CD4-positive, alpha-beta memory T cell (primary cell): ENCODE results near the gene PRKG1. TPM values are rescaled to one million over a fixed set of nuclear protein-coding genes. Genes with fewer than 3 reads are reported as not detected.

Experiments
- CTCF ChIA-PET: fragments of 350-600 bp; sonication (Branson Sonifier 250); formaldehyde crosslinking; loops from one replicate; lab custom pipeline; 2021; ENCODE audit warnings: inconsistent platforms; ENCODE audit not compliant: partially characterized antibody; lab: Charles Lee
- POLR2A ChIA-PET: fragments of 350-600 bp; sonication (Branson Sonifier 250); formaldehyde crosslinking; loops from one replicate; lab custom pipeline; 2021; ENCODE audit not compliant: partially characterized antibody; lab: Charles Lee
- DNase-seq, 5 donors: peaks; one replicate each; pipeline versions ENCODE4 v3.0.0 to v3.0.0-alpha.2; 2020 to 2022; ENCODE audit warnings: mixed read lengths in 1 of 5
- H3K27ac ChIP-seq: one replicate; pipeline ENCODE4 v1.7.0; 2013; ENCODE audit warnings: low read depth, low read length
- H3K27me3 ChIP-seq: 2 replicates; pipeline ENCODE4 v1.7.0; 2013; ENCODE audit warnings: mild to moderate bottlenecking, low read length, moderate library complexity; ENCODE audit not compliant: insufficient read depth
- H3K36me3 ChIP-seq: 2 replicates; pipeline ENCODE4 v1.7.0; 2013; ENCODE audit warnings: mild to moderate bottlenecking, low read length, moderate library complexity; ENCODE audit not compliant: insufficient read depth
- H3K4me1 ChIP-seq: 2 replicates; pipeline ENCODE4 v1.7.0; 2013; ENCODE audit warnings: mild to moderate bottlenecking, low read length, moderate library complexity; ENCODE audit not compliant: insufficient read depth
- H3K4me3 ChIP-seq, 2 donors: one replicate each; pipeline ENCODE4 v1.7.0; 2013; ENCODE audit warnings: low read length in 2 of 2, mild to moderate bottlenecking in 1 of 2
- H3K9me3 ChIP-seq, 2 donors: one replicate each; pipeline ENCODE4 v1.7.0; 2013; ENCODE audit warnings: low read length in 2 of 2, control low read depth in 1 of 2; ENCODE audit not compliant: control insufficient read depth in 1 of 2
- H3K27ac Mint-ChIP-seq, 7 donors: one replicate each; pipeline ENCODE4 v1.8.0; 2020 to 2021; ENCODE audit warnings: mixed read lengths in 7 of 7, mild to moderate bottlenecking in 6 of 7, inconsistent platforms in 3 of 7, moderate library complexity in 3 of 7
- H3K27me3 Mint-ChIP-seq, 2 donors: one replicate each; pipeline ENCODE4 v1.8.0; 2020 to 2021; ENCODE audit warnings: mixed read lengths in 2 of 2
- H3K36me3 Mint-ChIP-seq, 2 donors: one replicate each; pipeline ENCODE4 v1.8.0; 2020 to 2021; ENCODE audit warnings: mixed read lengths in 2 of 2, inconsistent platforms in 1 of 2, mild to moderate bottlenecking in 1 of 2
- H3K4me1 Mint-ChIP-seq, 4 donors: one replicate each; pipeline ENCODE4 v1.8.0; 2020 to 2021; ENCODE audit warnings: mixed read lengths in 4 of 4, mild to moderate bottlenecking in 1 of 4
- H3K4me3 Mint-ChIP-seq, 8 donors: one replicate each; pipeline ENCODE4 v1.8.0; 2020 to 2021; ENCODE audit warnings: mixed read lengths in 8 of 8, mild to moderate bottlenecking in 7 of 8, moderate library complexity in 6 of 8, inconsistent platforms in 3 of 8
- H3K9me3 Mint-ChIP-seq, 8 donors: one replicate each; pipeline ENCODE4 v1.8.0; 2020 to 2021; ENCODE audit warnings: mixed read lengths in 8 of 8, mild to moderate bottlenecking in 5 of 8, inconsistent platforms in 3 of 8, moderate library complexity in 1 of 8
- intact Hi-C: fragments of 100-400 bp; cut with micrococcal nuclease; formaldehyde crosslinking; loops from one replicate; pipeline ENCODE4 v1.15.1; 2023
- polyA plus RNA-seq, 2 donors: library from polyadenylated mRNA; unstranded; fragments of 300-500 nt; fragmentation: Illumina TruSeq; gene quantifications; one replicate each; pipeline ENCODE4 v1.2.3, GENCODE V29; 2021
- total RNA-seq, 2 experiments: library from RNA; stranded (reverse); gene quantifications; one replicate each; pipeline ENCODE4 v1.2.3, GENCODE V29; 2021

Gene PRKG1
- total and polyA plus RNA-seq, 4 experiments from 2014 or later = 0.06 to 0.20 TPM; not detected in 2

DNA sequence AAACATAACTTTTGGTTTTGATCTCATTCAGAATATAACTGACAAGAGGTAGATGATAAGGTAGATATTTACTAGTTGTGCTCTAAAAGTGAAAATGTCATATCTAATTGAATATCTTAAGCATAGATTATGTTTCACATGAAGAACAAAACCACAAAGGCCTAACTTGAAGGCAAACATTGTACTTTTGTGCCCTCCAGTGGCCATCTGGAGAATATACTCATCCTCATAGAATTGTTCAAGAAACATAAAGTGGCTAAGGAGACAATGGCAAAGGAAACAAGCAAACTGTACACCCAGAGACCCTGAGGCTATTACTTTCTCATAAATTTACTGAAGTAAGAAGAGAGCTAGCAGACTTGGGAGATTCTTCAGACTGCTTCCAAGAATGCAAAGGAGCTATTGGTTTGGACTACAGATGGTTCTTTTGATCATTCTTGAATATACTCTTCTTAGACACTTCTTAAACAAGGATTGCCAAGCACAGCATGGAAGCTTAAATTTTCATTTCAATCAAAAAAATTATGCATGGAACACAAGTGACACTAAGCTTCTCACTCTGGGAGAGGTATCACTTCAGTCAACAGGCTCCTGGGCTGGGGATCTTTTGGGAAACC is 1141.6 kb downstream of the PRKG1 start:
- no peak overlapping the region for H3K4me3 ChIP-seq
- intact Hi-C loops = loop anchor here (1.0 to 10.0 kb wide), 3 partner anchors 251 to 1205 kb away; no protein-coding TSS in a partner anchor
- no peak overlapping the region for H3K27ac Mint-ChIP-seq
- no peaks in the 10 kb centered on the region for H3K36me3 Mint-ChIP-seq
- H3K9me3 Mint-ChIP-seq = no peaks in the 10 kb centered on the region
- no peak overlapping the region for H3K27ac ChIP-seq
- H3K9me3 ChIP-seq = no peaks in the 10 kb centered on the region
- H3K36me3 ChIP-seq = no peaks in the 10 kb centered on the region
- H3K4me3 Mint-ChIP-seq = no peak overlapping the region
- no peaks in the 10 kb centered on the region for H3K4me1 ChIP-seq
- DNase-seq = peak; percentile 30 to 50 (median 33)
- POLR2A ChIA-PET = no interaction called here
- no peaks in the 10 kb centered on the region for H3K27me3 ChIP-seq
- no peaks in the 10 kb centered on the region for H3K27me3 Mint-ChIP-seq
- CTCF ChIA-PET = interaction anchor here (0.8 to 2.5 kb wide), 11 partner anchors 8 to 1216 kb away, joined by 3 to 6 read pairs (median 3); no protein-coding TSS in a partner anchor
- H3K4me1 Mint-ChIP-seq = no peaks in the 10 kb centered on the region

DNA sequence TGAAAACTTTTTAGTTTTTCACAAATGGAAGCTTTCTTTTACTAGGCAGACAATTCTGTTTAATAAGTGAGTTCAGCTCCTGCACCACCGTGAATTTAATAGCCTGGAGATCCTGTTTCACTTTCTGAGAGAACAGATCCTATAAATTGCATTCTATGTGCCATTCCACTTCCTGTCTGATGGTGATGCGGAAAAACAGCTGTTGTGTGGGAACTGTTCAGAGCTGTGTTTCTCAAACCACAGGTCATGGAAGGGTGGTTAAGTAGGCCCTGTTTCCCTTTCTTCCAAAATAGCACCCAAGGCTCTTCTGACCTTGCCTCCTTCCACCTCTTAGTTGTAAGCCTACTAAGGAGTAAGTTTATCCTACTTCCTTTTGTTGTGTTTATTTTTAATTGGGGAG is 1142.6 kb downstream of the PRKG1 start:
- no peak overlapping the region for H3K4me3 Mint-ChIP-seq
- no peak overlapping the region for H3K27ac ChIP-seq

DNA sequence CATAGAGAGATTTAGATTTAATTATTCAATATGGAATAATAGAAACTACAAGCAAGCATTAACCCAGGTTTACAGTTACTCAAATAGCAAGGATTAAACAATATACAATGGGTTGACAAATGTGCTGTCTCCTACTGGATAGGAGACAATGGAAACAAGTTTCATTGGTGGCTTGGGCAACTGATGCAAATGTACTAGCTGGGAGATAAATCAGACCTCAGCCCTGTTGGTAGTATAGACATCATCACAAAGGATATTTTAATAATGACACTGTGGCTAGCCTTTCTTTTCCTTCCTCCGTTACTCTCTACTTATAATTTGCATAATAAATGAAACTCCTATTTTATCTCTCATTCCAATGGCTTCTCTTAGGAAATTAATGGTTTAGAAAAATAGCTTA is 1143.2 kb downstream of the PRKG1 start:
- Histone ChIP-seq H3K4me3 (no peak overlapping the region), H3K36me3 (no peaks in the 10 kb centered on the region), H3K9me3 (no peaks in the 10 kb centered on the region), H3K4me1 (no peaks in the 10 kb centered on the region), H3K27ac (no peak overlapping the region), H3K27me3 (no peaks in the 10 kb centered on the region)
- no peaks in the 10 kb centered on the region for H3K36me3 Mint-ChIP-seq
- no peaks in the 10 kb centered on the region for H3K4me1 Mint-ChIP-seq
- DNase-seq = no peak
- no peak overlapping the region for H3K4me3 Mint-ChIP-seq
- ChIA-PET CTCF (interaction anchor here (1.2 kb wide), 1 partner anchor 14 kb away, joined by 3 read pairs; no protein-coding TSS in a partner anchor), POLR2A (no interaction called here)
- intact Hi-C loops = loop anchor here (2.0 to 10.0 kb wide), 2 partner anchors 253 to 1153 kb away; no protein-coding TSS in a partner anchor
- H3K27ac Mint-ChIP-seq = no peak overlapping the region
- no peaks in the 10 kb centered on the region for H3K9me3 Mint-ChIP-seq
- no peaks in the 10 kb centered on the region for H3K27me3 Mint-ChIP-seq

More for the DNA sequence above, 1142.6 kb downstream of the PRKG1 start:
- H3K4me1 Mint-ChIP-seq = no peaks in the 10 kb centered on the region
- CTCF ChIA-PET = interaction anchor here (0.8 to 2.5 kb wide), 7 partner anchors 12 to 1217 kb away, joined by 3 to 6 read pairs (median 3); no protein-coding TSS in a partner anchor
- no peak for DNase-seq
- Histone ChIP-seq H3K27me3 (no peaks in the 10 kb centered on the region), H3K36me3 (no peaks in the 10 kb centered on the region), H3K4me3 (no peak overlapping the region), H3K4me1 (no peaks in the 10 kb centered on the region), H3K9me3 (no peaks in the 10 kb centered on the region)
- POLR2A ChIA-PET = no interaction called here
- H3K27ac Mint-ChIP-seq = no peak overlapping the region
- H3K27me3 Mint-ChIP-seq = no peaks in the 10 kb centered on the region
- no peaks in the 10 kb centered on the region for H3K36me3 Mint-ChIP-seq
- no peaks in the 10 kb centered on the region for H3K9me3 Mint-ChIP-seq
- intact Hi-C loops = loop anchor here (2.0 to 10.0 kb wide), 2 partner anchors 252 to 1152 kb away; no protein-coding TSS in a partner anchor

DNA sequence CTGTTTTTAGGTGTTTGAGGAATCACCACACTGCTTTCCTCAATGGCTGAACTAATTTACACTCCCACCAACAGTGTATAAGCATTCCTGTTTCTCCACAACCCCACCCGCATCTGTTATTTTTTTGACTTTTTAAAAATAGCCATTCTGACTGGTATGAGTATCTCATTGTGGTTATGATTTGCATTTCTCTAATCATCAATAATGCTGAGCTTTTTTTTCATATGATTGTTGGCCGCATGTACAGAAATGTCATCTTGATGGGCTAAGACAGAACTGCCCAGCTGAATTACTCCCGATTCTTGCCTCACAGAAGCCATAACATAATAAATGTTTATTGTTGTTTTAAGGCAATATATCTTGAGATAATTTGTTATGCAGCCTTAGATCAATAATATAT is 1146.7 kb downstream of the PRKG1 start:
- Mint-ChIP-seq H3K9me3 (peaks cover 0 to 3% (median 0%) of the 10 kb centered on the region in 8 donors), H3K27me3 (no peaks in the 10 kb centered on the region), H3K36me3 (no peaks in the 10 kb centered on the region), H3K4me3 (no peak overlapping the region), H3K4me1 (no peaks in the 10 kb centered on the region), H3K27ac (no peak overlapping the region)
- Histone ChIP-seq H3K4me3 (no peak overlapping the region), H3K36me3 (no peaks in the 10 kb centered on the region), H3K27me3 (no peaks in the 10 kb centered on the region), H3K4me1 (no peaks in the 10 kb centered on the region), H3K27ac (no peak overlapping the region), H3K9me3 (no peaks in the 10 kb centered on the region)
- ChIA-PET POLR2A (no interaction called here), CTCF (interaction anchor here (1.0 kb wide), 1 partner anchor 12 kb away, joined by 3 read pairs; no protein-coding TSS in a partner anchor)
- intact Hi-C loops = no loop called here
- DNase-seq = no peak

DNA sequence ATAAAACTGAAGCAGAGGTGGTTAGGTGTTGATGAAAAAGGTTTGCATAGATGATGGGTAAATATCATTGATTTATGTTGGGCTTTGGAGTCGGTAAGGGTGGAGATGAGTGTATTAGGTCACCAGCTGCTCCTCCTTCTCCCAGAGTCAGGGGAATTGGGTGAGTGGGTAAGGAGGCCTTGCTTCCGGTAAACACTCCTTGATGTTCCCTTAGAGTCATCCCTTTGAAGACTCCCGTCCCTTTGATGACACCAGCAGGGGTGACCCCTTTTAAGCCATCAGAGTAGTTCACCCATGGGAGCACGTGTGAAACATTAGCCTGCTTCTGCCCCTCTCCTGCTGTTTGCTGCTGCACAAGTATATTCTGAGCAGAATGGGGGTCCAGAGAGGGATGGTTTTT is 1147.6 kb downstream of the PRKG1 start:
- POLR2A ChIA-PET = no interaction called here
- H3K27me3 ChIP-seq = no peaks in the 10 kb centered on the region
- intact Hi-C loops = no loop called here
- no peaks in the 10 kb centered on the region for H3K9me3 ChIP-seq
- Mint-ChIP-seq H3K9me3 (peaks cover 0 to 3% (median 0%) of the 10 kb centered on the region in 8 donors), H3K4me1 (no peaks in the 10 kb centered on the region), H3K4me3 (no peak overlapping the region), H3K27me3 (no peaks in the 10 kb centered on the region), H3K36me3 (no peaks in the 10 kb centered on the region), H3K27ac (no peak overlapping the region)
- no peak overlapping the region for H3K4me3 ChIP-seq
- H3K27ac ChIP-seq = no peak overlapping the region
- H3K4me1 ChIP-seq = no peaks in the 10 kb centered on the region
- CTCF ChIA-PET = interaction anchor here (1.0 kb wide), 1 partner anchor 13 kb away, joined by 3 read pairs; no protein-coding TSS in a partner anchor
- no peaks in the 10 kb centered on the region for H3K36me3 ChIP-seq
- DNase-seq = no peak

DNA sequence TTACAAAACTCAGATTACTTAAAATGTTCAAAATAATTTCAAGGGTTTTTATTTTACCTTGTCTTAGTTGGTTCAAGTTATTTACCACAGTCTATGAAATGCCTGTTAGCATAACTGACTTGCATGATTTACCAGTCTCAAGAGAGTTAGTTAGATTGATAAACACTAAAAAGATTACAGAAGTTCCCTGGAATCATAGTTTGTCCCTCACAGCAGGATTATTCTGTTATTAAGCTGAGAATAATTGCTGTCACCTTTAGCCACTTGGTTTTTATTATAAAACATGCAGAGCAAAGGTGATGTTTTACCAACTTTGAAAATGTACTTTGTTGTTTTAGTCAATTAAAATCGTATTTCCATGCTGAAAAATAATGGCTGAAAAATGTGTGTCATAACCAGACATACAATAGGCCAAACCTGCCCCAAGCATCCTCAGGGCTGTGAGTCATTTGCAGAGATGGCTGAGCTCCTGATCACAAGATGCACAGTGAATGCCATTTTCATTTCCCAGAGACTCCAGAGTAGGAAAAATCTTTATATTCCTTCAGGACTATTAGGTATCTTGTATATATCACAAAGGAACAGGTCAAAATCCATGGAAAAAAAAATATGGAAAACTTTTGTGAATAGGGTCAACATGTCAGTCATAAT is 1152.0 kb downstream of the PRKG1 start:
- CTCF ChIA-PET = no interaction called here

DNA sequence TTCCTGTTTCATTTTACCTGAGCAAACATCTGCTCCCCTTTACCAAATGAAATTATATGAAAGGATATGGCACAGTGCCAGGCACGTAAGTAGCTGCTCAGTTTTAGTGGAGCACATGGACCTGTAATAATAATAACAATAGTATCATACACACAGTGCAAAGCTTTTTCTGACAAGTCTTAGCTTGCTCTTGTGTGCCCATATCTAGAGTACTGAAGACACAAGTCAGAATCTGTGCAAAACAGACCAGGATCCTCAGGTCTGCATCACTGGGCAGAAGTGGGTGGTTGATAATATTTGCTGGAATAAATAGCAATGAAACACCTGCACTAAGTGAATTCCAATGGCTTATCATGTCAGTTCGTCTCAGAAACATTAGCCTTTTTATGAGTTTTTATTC is 1154.3 kb downstream of the PRKG1 start:
- Mint-ChIP-seq H3K27me3 (peaks cover 0 to 6% of the 10 kb centered on the region in 2 donors), H3K9me3 (peaks cover 0 to 5% (median 3%) of the 10 kb centered on the region in 8 donors), H3K27ac (no peak overlapping the region), H3K36me3 (no peaks in the 10 kb centered on the region), H3K4me1 (peaks cover 3 to 7% (median 5%) of the 10 kb centered on the region in 4 donors), H3K4me3 (no peak overlapping the region)
- Histone ChIP-seq H3K36me3 (no peaks in the 10 kb centered on the region), H3K27ac (no peak overlapping the region), H3K9me3 (no peaks in the 10 kb centered on the region), H3K27me3 (no peaks in the 10 kb centered on the region), H3K4me1 (no peaks in the 10 kb centered on the region), H3K4me3 (no peak overlapping the region)
- ChIA-PET CTCF (interaction anchor here (1.1 kb wide), 1 partner anchor 12 kb away, joined by 3 read pairs; no protein-coding TSS in a partner anchor), POLR2A (no interaction called here)
- intact Hi-C loops = no loop called here
- DNase-seq = no peak

More for the DNA sequence above, 1152.0 kb downstream of the PRKG1 start:
- no peak overlapping the region for H3K4me3 ChIP-seq
- H3K27me3 ChIP-seq = no peaks in the 10 kb centered on the region
- Mint-ChIP-seq H3K36me3 (no peaks in the 10 kb centered on the region), H3K27ac (no peak overlapping the region), H3K4me3 (no peak overlapping the region), H3K27me3 (peaks cover 0 to 3% of the 10 kb centered on the region in 2 donors), H3K4me1 (no peaks in the 10 kb centered on the region), H3K9me3 (peaks cover 0 to 3% (median 0%) of the 10 kb centered on the region in 8 donors)
- H3K9me3 ChIP-seq = no peaks in the 10 kb centered on the region
- H3K27ac ChIP-seq = no peak overlapping the region
- POLR2A ChIA-PET = no interaction called here
- no peaks in the 10 kb centered on the region for H3K36me3 ChIP-seq
- intact Hi-C loops = no loop called here
- DNase-seq = no peak
- no peaks in the 10 kb centered on the region for H3K4me1 ChIP-seq
